HG02885 (cell line): ENCODE data around the gene RHOD.
A peak's percentile ranks its signal among the peaks of the same experiment; 100 is the strongest.

Experiments
- ATAC-seq: cut with Tn5 transposase; IDR thresholded peaks from one replicate; pipeline ENCODE4 v1.9.1; 2021; ENCODE audit warnings: mild to moderate bottlenecking; ENCODE audit not compliant: unreplicated experiment, poor library complexity

Gene RHOD

DNA sequence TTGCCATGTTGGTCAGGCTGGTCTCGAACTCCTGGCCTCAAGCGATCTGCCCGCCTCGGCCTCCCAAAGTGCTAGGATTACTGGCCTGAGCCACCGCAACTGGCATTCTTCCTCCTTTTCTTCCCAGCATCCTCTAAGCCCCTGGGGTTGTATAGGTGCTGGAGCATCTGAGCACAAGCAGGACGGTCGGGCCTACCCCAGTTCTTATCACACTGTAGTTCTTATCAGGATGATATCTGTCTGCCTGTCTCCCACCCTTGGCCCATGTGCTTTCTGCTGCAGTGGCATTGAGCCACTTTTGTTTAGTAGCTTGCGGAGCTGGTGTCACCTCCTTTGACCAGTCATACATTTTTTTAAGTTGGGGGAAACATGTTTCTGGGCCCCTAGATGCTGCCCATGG, 1.9 kb downstream of the RHOD start:
- no peak for ATAC-seq

GRCh38 chr11:67059671-67060070, 3.0 kb downstream of the RHOD start:
- no peak for ATAC-seq

DNA sequence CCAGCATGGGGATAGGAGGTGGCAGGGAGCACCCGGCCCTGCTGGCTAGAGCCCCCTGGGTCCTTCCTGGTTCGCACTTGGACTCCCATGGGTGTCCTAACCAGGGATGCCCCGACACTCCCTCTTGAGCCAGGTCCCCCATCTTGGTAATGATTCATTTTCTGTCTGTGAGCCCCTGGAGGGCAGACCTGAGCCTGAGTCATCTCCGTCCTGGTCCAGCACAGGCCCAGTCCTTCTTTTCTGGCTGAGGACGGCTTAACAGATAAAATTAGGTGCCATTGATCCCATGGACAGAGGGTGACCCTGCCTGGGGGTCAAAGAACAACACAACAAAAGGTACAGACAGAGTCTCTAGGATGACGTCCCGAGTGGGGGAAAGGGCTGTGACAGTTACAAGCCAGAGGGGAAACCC, 3.5 kb downstream of the RHOD start:
- no peak for ATAC-seq

- no peak for ATAC-seq
These were observed 6.1 kb downstream of the RHOD start for GRCh38 chr11:67062526-67063373.

DNA sequence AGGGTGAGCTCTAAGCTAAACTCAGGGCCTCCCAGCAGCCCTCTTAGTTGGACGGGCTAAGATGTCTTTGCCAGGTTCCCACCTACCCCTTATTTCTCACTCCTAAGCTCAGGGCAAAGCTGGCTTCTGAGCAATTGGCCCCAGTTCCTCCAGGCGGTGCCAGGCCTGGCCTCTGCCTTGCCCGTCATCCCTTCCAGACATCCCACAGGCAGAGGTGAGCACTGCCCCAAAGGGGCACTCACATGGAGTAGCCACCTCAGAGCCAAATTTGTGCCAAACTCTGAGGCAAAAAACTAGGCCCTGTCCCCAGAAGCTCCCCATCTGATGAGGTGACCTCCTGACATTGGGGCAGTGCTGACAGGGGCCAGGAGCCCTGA, 9.7 kb downstream of the RHOD start:
- ATAC-seq: no peak

- ATAC-seq: peak; percentile 56
These were observed 15.0 kb downstream of the RHOD start for GRCh38 chr11:67071420-67072284.

DNA sequence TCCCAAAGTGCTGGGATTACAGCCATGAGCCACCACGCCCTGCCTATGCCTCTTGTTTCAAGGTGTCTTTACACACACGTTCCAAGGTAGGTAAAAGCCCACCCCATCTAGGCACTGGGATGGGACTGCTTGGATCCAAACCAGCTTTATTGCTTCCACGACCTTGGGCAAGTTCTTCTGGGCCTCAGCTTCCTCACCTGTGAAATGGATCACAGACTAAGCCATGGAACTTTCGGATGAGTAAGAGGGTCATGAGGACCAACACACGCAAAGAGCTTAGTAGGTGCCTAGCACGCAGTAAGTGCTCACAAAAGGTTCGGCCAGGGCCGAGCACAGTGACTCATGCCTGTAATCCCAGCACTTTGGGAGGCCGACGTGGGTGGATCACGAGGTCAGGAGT, 15.6 kb downstream of the RHOD start:
- ATAC-seq: no peak

- ATAC-seq: no peak
These were observed 17.3 kb downstream of the RHOD start for GRCh38 chr11:67073908-67074307.

GRCh38 chr11:67076202-67076601, 19.6 kb downstream of the RHOD start:
- ATAC-seq: no peak

- ATAC-seq: no peak
These were observed 22.5 kb downstream of the RHOD start for GRCh38 chr11:67079065-67079705.

DNA sequence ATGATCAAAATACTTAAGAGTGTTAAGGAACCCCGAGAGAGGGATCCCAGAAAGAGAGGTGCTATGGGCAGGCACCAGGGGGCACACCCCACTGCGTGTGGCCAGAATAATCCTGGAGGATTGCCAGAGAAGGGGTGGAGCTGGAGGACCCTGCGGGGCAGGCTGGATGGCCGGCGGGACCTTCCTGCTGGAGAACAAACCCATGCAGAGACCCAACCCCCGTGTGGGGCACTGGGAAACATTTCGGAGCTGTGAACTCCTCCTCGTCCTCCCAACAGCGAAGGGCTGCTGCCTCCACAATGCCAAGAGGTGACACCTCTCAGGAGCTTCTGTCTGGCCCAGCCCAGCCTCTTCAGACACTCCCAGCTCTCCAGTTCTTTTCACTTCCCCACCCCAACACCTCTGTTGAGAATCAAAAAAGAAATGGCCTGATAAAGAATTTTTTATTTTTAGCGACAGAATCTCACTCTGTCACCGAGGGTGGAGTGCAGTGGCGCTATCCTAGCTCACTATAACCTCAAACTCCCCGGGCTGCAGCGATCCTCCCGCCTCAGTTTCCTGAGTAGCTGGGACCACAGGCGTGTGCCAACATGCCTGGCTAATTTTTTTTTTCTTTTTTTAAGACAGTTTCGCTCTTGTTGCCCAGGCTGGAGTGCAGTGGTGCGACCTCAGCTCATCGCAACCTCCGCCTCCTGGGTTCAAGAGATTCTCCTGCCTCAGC, 25.6 kb downstream of the RHOD start:
- no peak for ATAC-seq

- ATAC-seq: no peak
These were observed 27.2 kb downstream of the RHOD start for GRCh38 chr11:67083786-67084366.

DNA sequence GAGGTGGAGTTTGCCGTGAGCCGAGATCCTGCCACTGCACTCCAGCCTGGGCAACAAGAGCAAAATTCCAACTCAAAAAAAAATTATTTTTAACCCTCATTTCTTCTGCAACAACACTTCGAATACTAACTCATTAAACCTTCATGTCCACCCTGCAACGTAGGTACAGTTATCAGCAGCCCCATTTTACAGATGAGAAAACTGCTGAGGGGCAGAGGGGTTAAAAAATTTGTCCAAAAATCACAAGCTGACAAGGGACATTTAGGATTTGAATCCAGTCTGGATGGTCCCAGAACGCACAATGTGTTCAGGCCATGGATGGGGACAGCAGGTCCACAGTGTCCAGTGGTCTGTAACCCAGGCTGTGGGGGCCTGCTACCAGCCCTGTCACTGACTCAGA, 29.0 kb downstream of the RHOD start:
- ATAC-seq: no peak

- ATAC-seq: no peak
These were observed 34.1 kb downstream of the RHOD start for GRCh38 chr11:67090717-67091116.

DNA sequence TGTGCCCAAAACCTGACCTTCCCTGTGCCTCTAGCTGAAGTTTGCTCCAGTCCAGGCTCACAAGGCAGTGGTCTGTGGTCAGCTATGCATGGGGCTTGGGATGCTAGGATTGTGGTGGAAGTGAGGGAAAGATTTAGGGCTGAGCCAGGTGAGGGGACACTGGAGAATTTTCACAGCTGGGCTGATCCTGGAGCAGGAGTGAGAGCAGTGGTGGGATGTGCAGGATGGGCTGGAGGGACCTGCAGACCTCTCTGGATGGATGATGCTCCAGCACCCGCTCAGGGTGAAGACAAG, 38.5 kb downstream of the RHOD start:
- no peak for ATAC-seq

DNA sequence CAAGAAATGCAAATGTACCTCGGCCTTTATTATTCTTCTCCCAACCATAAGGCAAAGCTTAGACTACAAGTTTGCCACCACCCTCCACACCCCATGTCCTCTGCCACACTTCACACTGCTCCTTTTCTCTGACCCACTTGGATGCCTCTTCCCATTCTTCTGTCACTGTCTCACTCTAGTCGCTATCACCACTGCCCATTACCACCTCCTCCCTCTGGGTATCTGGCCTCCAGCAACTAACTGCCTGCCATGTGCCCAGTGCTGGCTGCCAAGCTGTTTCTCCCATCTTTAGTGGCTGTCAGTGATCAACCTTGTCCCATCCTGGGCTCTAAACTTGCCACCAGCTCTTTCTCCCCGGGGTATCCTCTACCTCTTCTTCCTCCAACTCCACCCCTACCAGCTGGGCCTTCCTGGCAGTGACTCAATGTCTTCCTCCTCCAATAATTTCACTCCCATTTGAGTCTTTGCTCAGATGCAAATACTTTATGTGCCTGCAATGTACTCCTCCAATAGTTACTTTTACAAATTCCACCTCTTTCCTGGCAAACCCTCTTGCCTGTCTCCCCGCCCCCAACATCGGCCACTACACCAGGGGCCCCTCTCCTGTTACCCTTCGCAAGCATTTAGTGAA, 42.3 kb downstream of the RHOD start:
- no peak for ATAC-seq

- no peak for ATAC-seq
These were observed 43.2 kb downstream of the RHOD start for GRCh38 chr11:67099831-67100324.

DNA sequence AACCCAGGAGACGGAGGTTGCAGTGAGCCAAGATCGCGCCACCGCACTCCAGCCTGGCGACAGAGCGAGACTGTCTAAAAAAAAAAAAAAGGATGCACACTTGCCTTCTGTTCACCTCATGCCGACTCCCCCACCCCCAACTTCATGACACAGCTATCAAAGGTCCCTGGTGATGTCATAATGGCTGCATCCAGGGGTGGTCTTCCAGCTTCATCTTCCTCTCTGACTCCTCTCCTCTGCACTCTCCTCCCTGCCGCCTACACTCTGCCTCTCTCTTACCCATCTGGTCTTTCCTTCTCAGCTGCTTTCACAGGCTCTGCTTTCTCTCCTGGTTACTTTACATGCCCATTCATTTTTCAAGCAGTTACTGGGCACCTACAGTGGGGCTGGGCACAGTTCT, 46.0 kb downstream of the RHOD start:
- ATAC-seq: no peak

DNA sequence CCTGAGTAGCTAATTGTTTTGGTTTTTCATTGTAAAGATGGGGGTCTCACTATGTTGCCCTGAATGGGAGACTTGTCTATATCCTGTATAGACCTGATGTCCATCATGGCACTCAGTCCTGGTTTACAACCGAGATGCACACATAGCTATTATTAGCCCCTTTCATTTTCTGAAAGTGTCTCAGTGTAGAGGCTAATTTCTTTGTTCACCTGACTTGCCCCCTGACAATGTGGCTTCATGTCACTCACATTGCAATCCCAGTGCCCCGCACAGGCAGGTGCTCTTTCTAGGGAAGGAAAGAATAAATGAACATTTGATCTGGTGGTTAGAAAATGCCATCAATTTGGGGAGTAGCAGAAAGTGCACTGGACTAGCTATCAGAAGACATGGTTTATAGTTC, 49.3 kb downstream of the RHOD start:
- ATAC-seq: no peak

DNA sequence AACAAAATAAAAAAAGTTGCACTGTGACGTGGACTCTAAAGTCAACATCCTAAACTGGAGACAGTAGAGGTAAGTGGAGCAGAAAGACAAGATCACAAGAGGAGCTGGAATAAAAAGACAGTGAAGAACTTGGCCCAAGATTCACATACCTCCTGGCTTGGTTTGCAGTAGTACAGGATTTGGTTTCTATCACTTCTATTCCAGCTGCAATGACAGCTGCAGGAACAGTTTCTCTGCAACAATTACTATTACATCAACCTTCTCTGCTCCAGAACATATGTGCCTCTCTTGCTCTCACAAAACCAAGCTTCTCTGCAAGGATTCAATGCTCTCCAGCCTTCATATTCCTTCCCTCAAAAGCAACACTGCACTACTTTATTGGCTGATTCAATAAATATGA, 54.6 kb downstream of the RHOD start:
- ATAC-seq: no peak
